ENCODE data around the gene KIAA0513.

The KIAA0513 gene, protein sequence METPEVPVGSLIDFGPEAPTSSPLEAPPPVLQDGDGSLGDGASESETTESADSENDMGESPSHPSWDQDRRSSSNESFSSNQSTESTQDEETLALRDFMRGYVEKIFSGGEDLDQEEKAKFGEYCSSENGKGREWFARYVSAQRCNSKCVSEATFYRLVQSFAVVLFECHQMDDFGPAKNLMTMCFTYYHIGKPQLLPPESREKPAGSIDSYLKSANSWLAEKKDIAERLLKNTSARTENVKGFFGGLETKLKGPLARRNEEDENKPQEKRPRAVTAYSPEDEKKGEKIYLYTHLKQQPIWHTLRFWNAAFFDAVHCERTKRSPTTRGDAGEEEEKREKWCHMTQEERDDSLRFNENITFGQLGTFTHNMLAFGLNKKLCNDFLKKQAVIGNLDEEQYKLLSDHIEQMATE

DNA sequence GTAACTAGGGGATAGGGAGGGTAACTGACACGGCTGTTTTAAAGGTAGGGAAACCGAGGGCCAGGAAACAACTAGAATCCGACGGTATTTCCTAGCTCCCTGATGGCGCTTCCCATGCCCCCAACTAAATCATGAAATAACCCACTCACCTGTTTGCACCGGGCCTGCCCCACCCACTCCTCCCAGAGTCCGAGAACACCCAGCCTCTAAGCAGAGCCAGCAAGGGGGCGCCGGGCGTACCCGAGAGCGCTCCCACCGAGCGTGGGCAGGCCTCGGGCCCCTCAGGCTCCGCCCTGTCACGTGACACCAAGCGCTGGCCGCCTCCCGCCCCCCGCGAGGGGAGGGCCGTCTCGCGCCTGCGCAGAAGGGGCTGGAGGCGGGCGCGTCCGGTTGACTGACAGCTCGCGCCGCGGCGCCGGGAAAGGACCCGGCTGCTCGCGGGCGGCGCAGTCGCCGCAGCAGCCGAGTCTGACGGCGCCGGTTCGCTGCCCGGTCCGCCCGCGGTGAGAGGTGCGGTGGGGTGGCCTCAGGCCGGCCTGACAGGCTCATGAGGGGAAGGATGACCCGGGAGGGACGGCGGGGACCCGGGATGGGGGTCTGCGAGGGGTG, at the start of gene KIAA0513:
TSS of gene KIAA0513 (plus strand) at position 447 of the 609 bp plus-strand sequence. CDS start 39,277 bp downstream, outside the sequence.
- peak; percentile 92 for DNase-seq (ENCODE audit: low spot score)

DNA sequence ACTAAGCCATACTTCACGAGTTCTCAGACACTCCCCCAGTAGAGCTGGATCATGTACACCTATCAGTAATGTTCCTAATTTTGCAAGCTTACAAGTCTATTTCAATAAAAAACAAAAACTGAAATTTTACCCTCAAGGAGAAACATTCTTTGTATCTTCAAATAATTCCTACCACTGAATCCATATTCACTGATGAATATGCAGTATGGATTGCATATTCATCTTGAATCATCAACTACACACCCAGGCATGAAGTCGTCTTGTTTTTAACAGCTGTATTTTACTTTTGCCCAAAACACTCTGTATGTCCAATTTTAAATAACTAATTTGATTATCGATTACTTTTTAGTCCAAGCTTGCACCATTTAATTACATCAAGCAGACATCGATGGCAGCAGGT, 48.1 kb upstream of the KIAA0513 start:
- DNase-seq (ENCODE audit: low spot score), result no peak

DNA sequence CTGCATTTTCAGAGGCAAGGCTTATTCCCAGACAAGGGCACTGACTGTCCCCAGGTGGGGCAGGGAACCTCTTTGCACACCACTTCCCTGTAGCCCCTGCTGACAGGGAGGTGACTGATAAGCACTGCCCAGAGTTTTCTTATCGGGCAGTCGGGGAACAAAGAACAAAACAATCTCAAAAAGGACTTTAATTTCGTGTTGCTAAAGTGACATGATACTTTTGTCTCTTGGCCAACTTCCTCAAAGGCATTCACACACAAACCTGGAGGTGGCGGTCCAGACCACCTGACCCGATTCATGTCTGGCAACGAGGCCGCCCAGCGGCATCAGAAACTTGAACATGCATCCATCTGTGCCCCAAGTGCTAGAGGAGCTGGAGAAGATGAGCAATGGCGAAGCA, 45.2 kb upstream of the KIAA0513 start:
- DNase-seq (ENCODE audit: low spot score), result no peak

DNA sequence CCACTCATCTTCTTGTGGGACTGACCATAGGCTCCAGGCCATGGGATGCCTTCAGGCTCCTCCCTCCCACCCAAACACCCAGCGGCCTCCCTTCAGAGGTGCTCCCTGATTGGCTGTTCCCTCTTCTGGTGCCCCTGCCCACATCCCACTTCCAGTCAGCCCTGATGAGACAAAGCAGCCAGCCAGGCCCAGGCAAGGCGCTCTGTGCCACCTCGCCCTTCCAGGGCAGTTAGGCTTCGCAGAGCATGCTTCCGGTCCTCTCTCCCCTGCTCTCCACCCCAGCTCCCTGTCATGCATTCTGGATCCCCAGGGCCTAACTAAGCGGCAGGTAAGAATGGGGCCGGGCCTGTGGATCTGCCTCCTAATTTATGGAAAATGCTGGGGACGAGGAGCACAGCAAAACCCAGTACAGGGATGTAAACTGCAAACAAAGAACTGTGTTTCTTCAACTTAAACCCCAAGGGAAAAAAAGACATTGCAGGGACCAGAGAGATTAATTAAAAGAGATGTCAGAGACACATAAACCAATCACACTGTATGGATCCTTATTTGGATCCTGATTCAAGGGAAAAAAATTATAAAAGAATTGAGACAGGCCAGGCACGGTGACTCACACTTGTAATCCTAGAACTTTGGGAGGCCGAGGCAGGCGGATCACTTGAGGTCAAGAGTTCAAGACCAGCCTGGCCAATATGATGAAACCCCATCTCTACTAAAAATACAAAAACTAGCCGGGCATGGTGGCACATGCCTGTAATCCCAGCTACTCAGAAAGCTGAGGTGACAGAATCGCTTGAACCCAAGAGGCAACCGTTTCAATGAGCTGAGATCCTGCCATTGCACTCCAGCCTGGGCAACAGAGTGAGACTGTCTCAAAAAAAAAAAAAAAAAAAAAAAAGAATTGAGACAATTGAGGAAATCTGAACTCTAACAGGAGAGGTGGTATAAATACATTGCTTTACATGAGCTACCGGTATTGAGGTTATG, 42.2 kb upstream of the KIAA0513 start:
- no peak for DNase-seq (ENCODE audit: low spot score)

DNA sequence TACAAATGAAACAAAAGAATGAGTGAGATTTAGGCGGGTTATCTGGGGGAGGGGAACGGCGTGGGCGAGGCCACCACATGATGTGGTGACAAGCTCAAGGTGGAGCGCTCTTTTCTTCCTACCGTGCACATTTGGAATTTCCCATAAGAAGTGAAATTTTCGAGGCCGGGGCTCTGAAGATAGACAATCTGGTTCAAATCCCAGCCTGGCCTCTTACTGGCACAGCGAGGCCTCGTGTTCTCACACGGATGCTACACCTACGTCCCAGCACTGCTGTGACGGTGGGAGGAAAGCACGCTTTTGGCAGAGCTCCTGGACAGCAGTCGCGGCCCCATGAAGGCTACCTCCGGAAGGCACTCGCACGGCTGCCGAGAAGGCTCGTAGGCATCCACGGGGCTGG, 41.5 kb upstream of the KIAA0513 start:
- no peak for DNase-seq (ENCODE audit: low spot score)

DNA sequence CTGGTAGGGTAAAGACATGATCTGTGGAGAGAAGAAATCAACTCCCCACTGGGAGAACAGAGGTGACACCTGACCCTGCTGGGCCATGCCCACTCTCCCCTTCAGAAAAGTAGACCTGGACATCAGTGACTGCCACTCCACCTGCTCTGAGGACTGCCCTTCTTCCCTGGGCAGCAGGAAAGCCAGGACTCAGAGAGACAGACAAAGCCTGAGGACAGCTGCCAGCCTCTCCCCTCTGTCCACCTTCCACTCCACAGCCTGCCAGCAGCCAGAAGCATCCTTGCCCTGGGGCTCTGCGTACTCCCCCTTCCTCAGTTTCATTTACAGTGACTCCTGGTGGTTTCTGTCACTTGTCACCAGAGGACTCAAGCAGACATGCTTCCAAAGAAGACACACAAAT, 40.7 kb upstream of the KIAA0513 start:
- DNase-seq (ENCODE audit: low spot score), result no peak

DNA sequence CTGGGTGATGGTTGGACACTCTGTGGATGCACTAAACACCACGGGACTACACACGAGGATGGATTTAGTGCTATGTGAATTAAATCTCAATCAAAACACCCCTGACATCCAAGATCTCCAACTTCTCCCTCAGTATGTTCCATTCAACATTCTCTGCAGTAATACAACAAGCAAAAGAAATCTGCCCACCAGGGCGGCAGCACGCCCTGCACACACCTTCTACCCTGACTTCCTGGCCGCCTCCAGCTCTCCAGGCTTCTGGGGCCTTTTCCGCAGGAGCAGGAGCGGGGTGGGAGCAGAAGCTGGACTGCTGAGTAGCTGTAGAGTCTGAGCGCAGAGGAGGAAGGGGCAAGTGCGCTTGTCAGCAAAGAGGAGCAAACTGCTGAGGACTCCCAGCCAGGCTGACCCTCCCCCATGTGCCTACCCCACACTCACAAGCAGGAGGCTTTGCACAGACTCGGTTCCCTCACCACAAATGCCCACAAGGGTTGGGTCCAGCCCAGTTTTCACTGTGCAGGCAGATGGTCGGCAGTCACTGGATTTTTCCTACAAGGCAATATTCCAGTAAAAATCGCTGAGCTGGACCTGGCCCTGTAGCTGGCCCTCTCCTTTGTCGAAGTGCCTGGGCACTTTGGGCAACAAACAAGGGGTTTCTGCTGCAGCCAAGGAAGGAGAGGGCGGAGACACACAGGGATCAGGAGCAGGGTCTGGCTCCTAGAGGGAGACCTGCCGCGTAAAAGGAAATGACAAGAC, 39.1 kb upstream of the KIAA0513 start:
- DNase-seq (ENCODE audit: low spot score), result no peak

DNA sequence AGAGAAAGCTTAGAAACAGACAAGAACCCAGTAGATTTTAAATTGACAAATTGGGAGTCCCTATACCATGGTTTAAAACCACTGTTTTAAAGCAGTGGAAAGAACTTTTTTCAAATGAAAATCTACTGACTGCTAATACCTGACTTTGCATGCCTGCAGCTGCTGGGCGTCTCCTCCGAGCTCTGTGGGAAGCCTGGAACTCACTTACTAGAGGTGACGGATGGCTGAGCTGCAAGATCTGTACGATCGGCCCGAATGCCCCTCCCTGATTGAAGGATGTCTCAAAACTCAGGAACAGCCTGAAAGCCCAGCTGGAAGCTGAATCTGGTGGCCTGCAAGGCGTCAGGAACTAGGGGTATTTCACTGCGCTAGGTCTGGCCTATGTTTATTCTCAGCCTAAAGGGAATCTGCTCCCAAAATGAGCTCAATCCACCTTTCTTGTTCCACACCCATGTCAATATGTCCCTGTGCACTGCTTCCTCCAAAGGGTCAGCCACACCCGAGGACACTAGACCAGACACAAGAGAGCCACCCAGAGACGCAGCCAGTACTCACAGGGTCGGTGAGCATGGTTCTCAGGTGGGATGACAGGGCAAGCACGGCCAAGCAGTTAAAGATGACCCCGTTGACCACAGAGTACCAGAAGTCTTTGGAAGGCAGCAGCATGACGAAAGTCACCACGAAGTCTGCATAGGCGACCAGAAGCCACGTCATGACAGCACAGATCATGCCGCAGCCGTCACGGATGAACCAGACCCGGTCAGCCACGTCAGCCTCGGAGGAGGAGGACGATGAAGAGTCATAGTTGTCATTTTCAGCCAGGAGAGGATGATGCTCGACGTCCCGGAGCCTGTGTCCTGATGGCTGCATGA, 37.6 kb upstream of the KIAA0513 start:
- no peak for DNase-seq (ENCODE audit: low spot score)

DNA sequence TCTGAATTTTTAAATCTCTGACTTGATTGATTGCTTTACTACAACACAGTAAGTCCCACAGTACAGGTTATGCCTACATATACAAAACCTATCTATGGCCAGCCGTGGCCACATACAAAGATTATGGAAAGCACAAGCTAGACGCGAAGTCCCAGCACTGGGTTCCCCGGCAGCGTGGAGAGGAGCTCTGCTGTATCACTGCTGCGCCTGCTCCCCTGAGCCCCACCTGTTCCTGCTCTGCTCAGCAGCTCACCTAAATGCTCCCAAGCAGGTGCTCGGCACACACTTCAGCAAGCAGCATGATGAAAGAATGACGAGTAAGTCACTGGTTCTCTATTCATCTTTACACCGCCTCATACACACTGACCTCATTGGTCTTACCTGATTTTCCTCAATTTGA, 36.8 kb upstream of the KIAA0513 start:
- no peak for DNase-seq (ENCODE audit: low spot score)

DNA sequence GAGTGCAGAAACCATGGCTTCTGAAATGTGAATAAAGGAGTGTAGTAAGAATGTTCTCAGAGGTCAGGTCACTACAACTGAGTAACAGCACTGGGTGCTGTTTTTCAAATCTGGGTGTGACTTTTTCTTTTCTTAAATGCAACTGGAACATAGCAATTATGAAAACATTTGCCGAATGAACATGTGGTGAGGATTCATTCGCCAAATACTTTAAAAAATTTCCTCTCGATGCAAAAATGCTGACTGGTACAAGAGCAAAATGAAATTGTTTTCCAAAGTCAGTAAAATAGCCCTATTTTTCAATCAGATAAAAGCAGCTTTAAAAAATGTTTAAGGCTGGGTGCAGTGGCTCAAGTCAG, 34.9 kb upstream of the KIAA0513 start:
- no peak for DNase-seq (ENCODE audit: low spot score)

DNA sequence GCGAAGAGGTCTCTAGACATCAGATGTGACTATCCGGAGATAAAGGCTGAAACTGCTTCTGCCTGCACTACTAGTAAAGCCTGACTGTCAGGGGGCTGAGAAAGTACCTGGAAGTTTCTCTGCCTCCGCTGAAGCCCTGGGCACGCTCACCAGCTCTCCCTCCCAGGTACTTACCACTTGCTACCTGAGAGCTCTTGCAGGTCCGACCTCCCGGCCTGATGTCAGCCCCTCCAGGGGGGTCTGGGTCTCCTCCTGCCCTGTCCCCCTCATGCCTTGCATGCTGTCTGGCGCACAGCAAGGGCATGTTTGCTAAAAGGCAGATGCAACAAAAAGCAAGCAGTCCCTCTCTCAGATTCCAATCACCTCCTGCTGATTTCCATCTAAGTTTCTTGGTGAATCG, 33.7 kb upstream of the KIAA0513 start:
- no peak for DNase-seq (ENCODE audit: low spot score)

DNA sequence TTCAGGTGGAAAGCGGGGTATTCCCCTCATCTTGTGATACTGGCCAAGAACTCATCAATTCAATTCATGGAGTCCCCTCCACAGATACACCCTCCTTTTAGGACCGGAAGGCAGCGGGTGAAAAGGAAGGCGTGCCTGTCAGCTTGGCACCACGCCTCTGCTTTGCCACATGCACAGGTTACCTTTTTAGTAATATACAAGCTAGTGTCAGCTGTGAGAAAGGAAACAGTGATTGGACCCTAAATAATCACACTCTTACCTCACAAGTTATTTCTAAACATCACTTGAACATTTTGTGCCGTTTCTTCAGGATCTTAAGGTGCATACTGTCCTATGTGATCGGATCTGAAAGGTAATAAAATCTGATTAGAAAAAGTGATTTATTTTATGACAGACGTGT, 31.9 kb upstream of the KIAA0513 start:
- no peak for DNase-seq (ENCODE audit: low spot score)

DNA sequence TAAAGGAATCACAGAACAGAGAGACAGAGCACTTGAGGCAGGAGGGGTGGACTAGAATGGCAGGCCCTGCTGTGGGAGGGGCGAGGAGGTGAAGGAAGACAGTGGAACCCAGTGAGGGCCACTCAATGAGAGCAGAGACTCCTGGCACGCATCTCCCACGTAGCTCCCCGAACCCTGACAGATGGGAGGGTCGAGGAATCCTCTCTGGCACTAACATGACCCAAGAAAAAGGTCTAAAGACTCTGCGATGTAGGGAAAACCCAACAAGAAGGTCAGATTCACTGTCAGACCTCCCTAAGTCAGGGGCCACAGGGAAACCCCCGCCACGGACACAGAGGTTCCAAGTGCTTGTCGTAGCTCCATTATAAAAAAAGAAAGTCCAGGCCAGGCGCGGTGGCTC, 31.2 kb upstream of the KIAA0513 start:
- no peak for DNase-seq (ENCODE audit: low spot score)

DNA sequence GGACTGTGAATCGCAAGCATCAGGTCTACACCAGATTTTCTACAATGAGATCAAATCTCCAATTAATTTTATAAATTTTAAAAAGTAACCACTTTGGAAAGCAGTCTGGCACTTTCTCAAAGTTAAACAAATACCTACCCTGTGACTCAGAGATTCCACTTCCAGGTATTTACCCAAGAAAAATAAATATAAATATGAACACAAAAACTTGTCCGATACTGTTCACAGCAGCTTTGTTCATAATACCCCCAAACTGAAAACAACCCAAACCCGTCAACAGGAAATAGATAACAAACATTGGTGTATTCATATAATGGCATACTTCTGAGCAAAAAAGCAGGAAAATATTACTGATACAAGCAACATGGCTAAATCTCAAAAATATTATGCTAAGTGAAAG, 28.4 kb upstream of the KIAA0513 start:
- no peak for DNase-seq (ENCODE audit: low spot score)

DNA sequence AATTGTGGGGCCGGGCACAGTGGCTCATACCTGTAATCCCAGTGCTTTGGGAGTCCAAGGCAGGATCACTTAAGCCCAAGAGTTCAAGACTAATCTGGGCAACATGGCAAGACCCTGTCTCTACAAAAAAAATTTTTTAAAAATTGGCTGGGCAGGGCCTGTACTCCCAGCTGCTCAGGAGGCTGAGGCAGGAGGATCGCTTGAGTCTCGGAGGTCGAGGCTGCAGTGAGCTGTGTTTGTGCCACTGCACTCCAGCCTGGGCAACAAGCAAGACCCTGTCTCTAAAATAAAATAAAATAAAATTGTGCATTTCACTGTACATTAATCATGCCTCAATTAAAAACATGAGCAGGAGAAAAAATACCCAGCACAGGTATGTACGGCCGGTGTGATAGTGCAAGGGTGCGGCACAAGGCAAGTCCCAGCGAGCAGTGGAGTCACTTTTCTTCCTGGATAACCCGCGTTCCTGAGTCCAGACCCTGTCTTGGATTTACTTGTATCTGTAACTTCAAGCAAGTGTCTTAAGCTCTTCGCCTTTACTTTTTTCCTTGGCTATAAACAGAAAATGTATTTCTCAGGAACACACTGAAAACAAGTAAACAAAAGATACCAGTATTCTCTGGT, 27.6 kb upstream of the KIAA0513 start:
- DNase-seq (ENCODE audit: low spot score), result no peak

DNA sequence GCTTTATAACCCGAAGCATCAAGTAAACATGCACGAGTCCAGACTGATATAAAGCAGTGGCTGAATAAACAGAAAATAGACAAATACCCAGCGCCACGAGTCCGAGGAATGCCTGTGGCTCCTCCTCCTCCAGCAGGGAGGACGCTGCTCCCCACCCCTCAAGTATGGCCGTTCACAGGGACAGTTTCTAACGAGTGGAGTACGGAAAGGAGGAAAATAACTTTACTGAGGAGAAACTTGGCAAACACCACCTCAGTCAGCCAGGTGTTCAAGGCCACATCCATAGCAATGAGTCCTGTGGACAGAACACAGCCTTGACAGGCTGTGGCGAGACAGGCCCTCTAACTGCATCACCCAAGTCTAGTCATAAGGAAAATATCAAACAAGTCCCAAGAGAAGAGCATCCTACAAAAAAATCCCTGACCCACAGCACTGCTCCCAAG, 25.5 kb upstream of the KIAA0513 start:
- DNase-seq (ENCODE audit: low spot score), result no peak

DNA sequence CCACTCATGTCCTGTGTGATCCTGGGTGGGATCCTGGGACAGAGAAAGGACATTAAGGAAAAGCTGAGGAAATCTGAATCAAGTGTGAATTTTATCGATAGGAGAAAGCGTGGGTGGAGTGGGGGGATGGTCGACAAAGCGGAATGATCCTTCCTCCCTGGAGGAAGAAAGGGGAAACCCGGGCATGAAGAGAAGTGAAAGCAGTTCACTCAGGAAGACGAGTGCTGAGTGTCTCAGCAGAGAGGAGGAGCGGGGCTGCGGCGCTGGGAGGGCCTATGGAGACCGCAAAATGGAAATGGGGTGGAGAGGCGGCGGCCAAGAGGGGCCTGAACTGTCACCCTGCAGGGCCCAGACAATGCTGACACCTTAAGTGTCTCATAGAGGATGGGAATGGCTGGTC, 25.0 kb upstream of the KIAA0513 start:
- no peak for DNase-seq (ENCODE audit: low spot score)

DNA sequence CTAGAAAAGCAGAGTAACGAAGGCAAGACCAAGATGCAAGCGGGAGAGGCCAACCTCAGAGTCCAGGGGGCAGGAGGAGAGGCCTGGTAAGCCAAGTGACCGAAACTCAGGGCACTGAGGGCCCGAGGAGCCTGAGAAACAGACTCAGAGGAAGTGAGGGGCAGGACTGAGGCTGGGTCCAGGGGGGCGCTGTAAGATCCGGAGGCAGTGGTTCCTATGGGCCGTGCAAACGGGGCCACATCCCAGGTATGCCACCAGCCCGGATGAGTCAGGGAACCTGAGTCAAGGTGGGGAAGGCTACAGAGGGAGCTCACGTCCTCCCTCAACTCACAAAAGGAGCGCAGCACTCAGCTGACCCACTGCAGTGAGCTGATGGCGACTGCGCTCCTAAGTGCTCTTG, 24.5 kb upstream of the KIAA0513 start:
- DNase-seq (ENCODE audit: low spot score), result no peak

DNA sequence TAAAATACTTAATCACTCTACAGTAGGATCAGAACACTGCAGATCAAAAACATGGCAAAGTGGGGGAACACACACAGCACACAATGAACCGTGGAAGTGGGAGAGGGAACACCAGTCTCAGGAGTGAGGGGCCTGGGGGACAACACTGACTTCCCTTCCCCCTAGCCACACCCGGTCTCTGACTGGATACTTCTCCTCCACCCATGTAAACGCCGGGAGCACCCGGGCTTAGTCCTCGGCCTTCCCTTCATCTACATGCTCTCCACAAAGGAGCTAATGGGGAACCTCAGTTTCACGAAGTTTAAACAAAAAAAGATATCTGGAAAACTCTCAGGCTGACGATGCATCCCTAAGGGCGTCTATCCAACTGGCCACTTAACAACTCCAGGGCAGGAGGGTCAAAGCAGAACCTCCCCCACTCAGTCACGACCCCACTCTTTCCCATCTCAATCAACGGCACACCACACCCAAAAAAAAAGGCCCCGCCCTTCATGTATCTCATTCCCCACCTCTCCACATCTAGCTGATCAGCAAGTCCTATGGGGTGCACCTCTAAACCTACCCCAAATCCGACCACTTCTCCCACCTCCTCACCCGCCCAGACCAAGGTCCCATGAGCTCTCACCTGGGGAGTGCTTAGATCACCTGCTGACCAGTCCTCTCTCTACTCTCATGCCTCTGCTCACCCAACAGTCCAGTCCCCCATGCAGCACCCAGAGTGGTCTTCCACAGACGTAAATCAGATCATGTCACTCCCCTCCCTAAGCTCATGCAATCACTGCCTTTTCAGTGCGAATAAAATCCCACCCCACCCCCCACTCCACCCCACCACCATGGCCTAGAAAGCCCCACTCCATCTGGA, 23.6 kb upstream of the KIAA0513 start:
- no peak for DNase-seq (ENCODE audit: low spot score)

Measured in HuH-7.5 (cell line).